GM10248 (cell line): ENCODE measurements around the gene SF1.

Source experiments
- CTCF ChIA-PET: fragments of 300-600 bp; sonication (Branson Sonifier 250); formaldehyde crosslinking; extraction: SDS; loops from one replicate; lab custom pipeline; 2021; ENCODE audit warnings: antibody characterized with exemption; lab: Yijun Ruan, JAX
- POLR2A ChIA-PET: fragments of 350-650 bp; sonication (Branson Sonifier 250); formaldehyde crosslinking; extraction: SDS; loops from one replicate; lab custom pipeline; 2020; ENCODE audit warnings: antibody characterized with exemption; lab: Yijun Ruan, JAX
- DNase-seq: peaks from one replicate; pipeline ENCODE4 v3.0.0; 2012; ENCODE audit errors: extremely low spot score
- CTCF ChIP-seq: IDR thresholded peaks from 2 replicates; pipeline ENCODE4 v1.5.1; 2012; ENCODE audit warnings: mild to moderate bottlenecking, low read depth; ENCODE audit errors: extremely low read depth, missing control alignments, control extremely low read depth

Gene SF1

GRCh38 chr11:64802370-64803157 is 24.2 kb upstream of the SF1 start:
- DNase-seq = peak; percentile 45
- no peak for TF ChIP-seq CTCF
- ChIA-PET CTCF (interaction anchor here (0.9 to 8.5 kb wide), 6 partner anchors 9 to 527 kb away, joined by 3 to 49 read pairs (median 4); partner anchors contain the start of gene ARL2), POLR2A (interaction anchor here (0.6 to 0.9 kb wide), 3 partner anchors 63 to 71 kb away, joined by 3 to 8 read pairs (median 4); no protein-coding TSS in a partner anchor)

- DNase-seq = no peak
- POLR2A ChIA-PET = no interaction called here
- CTCF ChIA-PET = interaction anchor here (0.7 to 8.5 kb wide), 8 partner anchors 8 to 528 kb away, joined by 3 to 49 read pairs (median 3); partner anchors contain the start of gene ARL2
- no peak for TF ChIP-seq CTCF
These were observed 23.4 kb upstream of the SF1 start for GRCh38 chr11:64801561-64802369.

GRCh38 chr11:64801158-64801464 is 22.8 kb upstream of the SF1 start:
- no peak for DNase-seq
- ChIA-PET POLR2A (no interaction called here), CTCF (interaction anchor here (1.1 to 8.5 kb wide), 5 partner anchors 10 to 47 kb away, joined by 3 to 49 read pairs (median 4); no protein-coding TSS in a partner anchor)
- TF ChIP-seq CTCF = no peak

- CTCF ChIA-PET = interaction anchor here (1.1 to 8.5 kb wide), 6 partner anchors 9 to 214 kb away, joined by 3 to 49 read pairs (median 4); partner anchors contain the start of gene ARL2
- no peak for TF ChIP-seq CTCF
- POLR2A ChIA-PET = interaction anchor here (0.5 kb wide), 1 partner anchor 16 kb away, joined by 6 read pairs; no protein-coding TSS in a partner anchor
- no peak for DNase-seq
These were observed 22.2 kb upstream of the SF1 start for GRCh38 chr11:64800303-64801157.

DNA sequence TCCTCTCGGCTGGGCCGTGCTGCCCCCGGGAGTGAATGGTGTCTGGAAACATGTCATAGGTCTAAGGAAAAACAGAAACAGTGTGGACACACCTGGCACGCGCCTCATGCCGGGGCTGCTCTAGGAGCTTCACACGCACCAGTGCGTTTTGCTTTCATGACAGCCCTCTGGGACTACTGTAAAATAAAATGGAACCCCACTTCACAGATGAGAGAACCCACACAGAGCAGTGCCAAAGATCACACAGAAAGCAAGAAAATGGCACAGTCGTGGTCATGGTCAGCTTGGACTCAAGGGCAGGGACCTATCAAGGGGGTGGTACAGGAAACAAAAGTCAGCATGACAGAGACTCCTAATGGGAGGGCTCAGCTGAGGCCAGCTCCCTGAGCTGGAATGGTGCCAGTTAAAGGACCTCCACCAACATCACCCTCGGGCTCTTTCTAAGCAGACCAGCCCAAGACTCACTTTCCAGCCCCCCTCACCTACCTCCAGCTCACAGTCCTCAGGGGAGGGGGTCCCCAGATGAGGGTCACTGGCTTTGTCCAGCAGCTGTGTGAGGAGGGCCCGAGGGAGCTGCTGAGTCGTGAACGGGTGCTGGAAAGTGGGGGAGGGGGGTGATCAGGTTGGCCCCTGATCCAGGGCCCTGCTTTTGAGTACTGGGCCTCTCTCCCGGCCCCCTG is 21.4 kb upstream of the SF1 start:
- ChIA-PET CTCF (interaction anchor here (1.5 to 8.5 kb wide), 4 partner anchors 13 to 215 kb away, joined by 4 to 49 read pairs (median 6); partner anchors contain the start of gene ARL2), POLR2A (no interaction called here)
- no peak for TF ChIP-seq CTCF
- no peak for DNase-seq
